NCI-H2196 treated with DMSO at 0.1 percent for 48 hours (cell line): ENCODE measurements around the gene TEX26.

Source experiments
- DNase-seq: peaks from one replicate; lab custom pipeline; 2025; ENCODE audit not compliant: unreplicated experiment; lab: John Stamatoyannopoulos, UW

Gene TEX26

GRCh38 chr13:30932481-30933353, at the start of gene TEX26:
TEX26 (plus strand) TSS chr13:30932656; CDS start chr13:30932716, 60 bp downstream.
- no peak for DNase-seq

- no peak for DNase-seq
These were observed 49.3 kb upstream of the TEX26 start for GRCh38 chr13:30882996-30883766.

GRCh38 chr13:30884543-30884942, 47.9 kb upstream of the TEX26 start:
- no peak for DNase-seq

GRCh38 chr13:30889196-30889690, 43.2 kb upstream of the TEX26 start:
- no peak for DNase-seq

DNA sequence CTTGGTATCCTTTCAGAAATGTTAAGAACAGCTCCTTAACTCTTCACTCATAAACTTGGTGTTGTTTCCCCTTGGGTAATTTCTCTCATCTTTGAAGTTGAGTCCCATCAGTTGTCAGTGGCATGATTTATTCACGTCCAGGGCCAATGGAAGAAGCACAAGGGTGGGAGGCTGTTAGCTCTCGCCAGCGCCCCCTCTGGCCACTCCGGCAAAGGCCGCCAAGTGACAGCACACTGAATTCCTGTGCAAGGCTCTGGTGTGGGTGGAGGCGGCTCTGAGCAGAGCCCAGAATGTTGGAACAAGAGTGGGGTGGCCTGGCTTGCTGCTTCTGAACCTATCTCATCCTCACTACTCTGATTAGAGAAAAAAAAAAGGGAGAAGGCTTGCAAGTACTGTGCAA, 39.5 kb upstream of the TEX26 start:
- no peak for DNase-seq

GRCh38 chr13:30895773-30896172, 36.7 kb upstream of the TEX26 start:
- DNase-seq = no peak

GRCh38 chr13:30898070-30898469, 34.4 kb upstream of the TEX26 start:
- DNase-seq = no peak

DNA sequence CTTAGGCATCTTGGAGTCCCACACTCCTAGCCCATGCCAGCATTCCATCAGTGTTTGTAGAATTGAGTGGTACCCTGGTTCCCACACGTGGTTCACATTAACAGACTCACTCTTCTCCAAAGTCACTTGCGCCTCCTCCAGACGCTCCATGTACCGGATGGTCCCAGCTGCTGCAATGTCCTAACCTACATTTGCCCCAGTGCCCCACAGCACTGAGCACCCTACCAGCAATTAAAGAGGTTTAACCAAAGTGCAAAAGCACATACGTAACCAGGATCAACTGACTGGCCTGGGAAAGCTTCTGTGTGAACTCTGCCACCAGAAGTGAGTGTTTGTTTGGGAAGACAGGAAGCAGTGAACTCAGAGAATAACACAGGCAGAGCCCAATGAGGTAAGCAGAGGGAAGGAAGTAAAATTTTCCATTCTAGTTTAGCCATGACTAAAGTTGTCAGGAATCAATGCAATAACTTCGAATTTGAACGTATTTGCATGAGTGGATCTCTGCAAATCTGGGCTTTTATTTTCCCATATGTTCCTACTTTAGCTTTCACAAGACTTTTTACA, 33.7 kb upstream of the TEX26 start:
- DNase-seq = no peak

GRCh38 chr13:30900436-30900835, 32.0 kb upstream of the TEX26 start:
- DNase-seq = no peak

DNA sequence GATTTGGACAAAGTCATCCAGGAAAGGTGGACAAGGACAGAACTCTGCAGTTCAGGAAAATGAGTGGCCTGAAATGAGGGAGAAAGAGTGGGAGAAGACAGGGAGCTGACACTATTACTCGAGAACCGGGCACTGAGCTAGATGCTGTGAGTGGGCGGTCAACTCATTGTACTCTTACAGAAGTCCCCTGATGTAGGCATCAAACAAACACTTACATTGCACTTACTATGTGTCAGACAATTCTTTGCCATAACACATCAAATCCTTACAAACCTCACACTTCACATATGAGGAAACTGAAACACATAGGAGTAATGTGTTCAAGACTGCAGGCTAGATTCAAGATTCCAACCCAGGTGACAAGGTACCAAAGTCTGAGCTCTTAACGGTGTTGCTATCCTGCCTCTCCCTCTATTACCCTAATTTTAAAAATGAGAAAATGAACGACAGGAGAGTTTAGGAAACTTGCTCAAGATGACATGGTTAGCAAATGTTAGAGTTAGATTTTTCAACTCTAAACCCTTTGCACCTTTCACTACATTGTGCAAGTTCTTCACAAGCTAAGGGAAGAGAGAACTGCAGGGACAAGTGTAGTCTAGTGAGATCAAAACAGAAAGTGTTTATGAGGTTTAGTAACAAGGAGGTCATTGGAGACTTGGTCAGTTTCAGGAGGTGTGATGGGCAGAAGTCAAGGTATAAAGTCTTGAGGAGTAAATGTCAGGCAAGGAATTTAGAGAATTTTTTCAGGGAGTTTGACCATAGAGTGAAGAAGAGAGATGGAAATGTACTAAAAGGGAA, 31.3 kb upstream of the TEX26 start:
- DNase-seq = no peak

- DNase-seq = no peak
These were observed 28.4 kb upstream of the TEX26 start for GRCh38 chr13:30904043-30904442.

GRCh38 chr13:30905932-30906383, 26.5 kb upstream of the TEX26 start, which contains the start of gene MEDAG:
MEDAG (plus strand) TSS chr13:30906271; CDS start chr13:30906516, 245 bp downstream.
- DNase-seq = no peak

GRCh38 chr13:30906411-30907051, 25.9 kb upstream of the TEX26 start:
- no peak for DNase-seq

- no peak for DNase-seq
These were observed 25.2 kb upstream of the TEX26 start for GRCh38 chr13:30907121-30907861.

GRCh38 chr13:30908416-30908980, 24.0 kb upstream of the TEX26 start:
- no peak for DNase-seq

DNA sequence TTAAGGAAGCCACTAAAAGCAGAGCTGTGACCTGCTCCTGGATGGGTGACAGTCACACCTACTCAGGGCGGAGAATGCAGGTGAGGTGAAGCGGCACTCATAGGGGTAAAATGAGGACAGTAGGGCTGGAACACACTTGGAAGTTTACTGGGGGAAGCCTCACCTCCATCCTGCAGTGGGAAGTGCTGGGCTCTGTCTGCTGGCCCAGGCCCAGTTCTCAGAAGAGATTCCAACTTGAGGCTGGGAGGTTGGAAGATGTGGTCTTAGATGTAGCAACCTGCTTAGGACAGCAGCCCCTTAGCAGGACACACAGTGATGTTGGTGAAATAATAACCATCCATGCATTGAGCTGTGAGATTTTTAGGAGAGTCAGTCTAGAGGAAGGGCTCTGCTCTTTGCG, 21.8 kb upstream of the TEX26 start:
- DNase-seq = no peak

- DNase-seq = no peak
These were observed 16.5 kb upstream of the TEX26 start for GRCh38 chr13:30915691-30916541.

DNA sequence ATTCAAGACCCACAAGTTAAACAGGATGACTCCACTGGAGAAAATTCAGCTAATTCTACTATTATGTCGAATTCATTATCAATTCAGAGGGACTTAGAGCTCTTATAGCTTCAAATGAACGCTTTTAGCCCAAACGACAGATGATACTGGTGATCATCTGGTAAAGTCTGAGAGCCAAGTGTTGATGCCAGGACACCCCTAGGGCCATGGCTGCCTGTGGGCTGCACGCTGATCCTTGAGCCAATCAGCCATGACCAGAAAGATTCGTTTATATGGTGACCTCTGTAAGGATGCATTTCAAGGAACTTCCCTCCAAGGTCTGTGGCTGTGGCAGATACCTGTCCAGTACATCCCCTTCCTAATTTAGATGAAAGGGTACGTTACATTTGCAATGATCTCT, 15.5 kb upstream of the TEX26 start:
- no peak for DNase-seq
